ENCODE results near the gene IFNLR1.

DNA sequence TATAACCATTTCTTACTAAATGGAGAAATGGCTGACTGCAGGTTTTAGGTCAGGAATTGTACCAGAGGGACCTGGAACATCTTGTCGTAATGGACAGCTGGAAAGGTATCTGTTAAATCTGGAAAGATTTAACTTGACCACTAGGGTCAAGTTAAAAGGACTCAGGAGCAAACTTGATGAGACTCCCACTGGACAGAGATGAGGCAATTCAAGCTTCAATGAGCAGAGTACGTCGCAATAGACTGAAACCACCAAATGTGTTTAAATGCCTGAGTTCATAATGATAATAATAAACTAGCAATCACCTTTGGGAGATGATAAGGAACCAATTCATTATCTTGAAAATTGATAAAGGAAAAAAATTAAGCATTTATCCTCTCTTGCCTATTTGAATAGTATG lies 8.7 kb downstream of the IFNLR1 start:
- TF ChIP-seq, protein P1, sequence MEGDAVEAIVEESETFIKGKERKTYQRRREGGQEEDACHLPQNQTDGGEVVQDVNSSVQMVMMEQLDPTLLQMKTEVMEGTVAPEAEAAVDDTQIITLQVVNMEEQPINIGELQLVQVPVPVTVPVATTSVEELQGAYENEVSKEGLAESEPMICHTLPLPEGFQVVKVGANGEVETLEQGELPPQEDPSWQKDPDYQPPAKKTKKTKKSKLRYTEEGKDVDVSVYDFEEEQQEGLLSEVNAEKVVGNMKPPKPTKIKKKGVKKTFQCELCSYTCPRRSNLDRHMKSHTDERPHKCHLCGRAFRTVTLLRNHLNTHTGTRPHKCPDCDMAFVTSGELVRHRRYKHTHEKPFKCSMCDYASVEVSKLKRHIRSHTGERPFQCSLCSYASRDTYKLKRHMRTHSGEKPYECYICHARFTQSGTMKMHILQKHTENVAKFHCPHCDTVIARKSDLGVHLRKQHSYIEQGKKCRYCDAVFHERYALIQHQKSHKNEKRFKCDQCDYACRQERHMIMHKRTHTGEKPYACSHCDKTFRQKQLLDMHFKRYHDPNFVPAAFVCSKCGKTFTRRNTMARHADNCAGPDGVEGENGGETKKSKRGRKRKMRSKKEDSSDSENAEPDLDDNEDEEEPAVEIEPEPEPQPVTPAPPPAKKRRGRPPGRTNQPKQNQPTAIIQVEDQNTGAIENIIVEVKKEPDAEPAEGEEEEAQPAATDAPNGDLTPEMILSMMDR (conservative IDR thresholded peaks at IDR 0.05 in 1 of 2, IDR thresholded peaks at IDR 0.05 in 1 of 2; ENCODE audit: low read depth in 1 of 2, low read length in 2 of 2) = no peak
- no peak for TF ChIP-seq EZH2 (IDR thresholded peaks at IDR 0.05; ENCODE audit: low read length, missing control alignments)

All from fibroblast of lung (primary cell).